ENCODE results near the gene ST8SIA6.
A peak's percentile ranks its signal among the peaks of the same experiment; 100 is the strongest.

Gene ST8SIA6

GRCh38 chr10:17383801-17384555 is 70.4 kb downstream of the ST8SIA6 start:
- TF ChIP-seq CTCF (IDR thresholded peaks at IDR 0.05; ENCODE audit: control insufficient read depth, extremely low read depth, insufficient read depth) = no peak
- DNase-seq (ENCODE audit: low read depth) = no peak
- no peak overlapping the region for H3K4me3 ChIP-seq (ENCODE audit: low read depth, low read length)

DNA sequence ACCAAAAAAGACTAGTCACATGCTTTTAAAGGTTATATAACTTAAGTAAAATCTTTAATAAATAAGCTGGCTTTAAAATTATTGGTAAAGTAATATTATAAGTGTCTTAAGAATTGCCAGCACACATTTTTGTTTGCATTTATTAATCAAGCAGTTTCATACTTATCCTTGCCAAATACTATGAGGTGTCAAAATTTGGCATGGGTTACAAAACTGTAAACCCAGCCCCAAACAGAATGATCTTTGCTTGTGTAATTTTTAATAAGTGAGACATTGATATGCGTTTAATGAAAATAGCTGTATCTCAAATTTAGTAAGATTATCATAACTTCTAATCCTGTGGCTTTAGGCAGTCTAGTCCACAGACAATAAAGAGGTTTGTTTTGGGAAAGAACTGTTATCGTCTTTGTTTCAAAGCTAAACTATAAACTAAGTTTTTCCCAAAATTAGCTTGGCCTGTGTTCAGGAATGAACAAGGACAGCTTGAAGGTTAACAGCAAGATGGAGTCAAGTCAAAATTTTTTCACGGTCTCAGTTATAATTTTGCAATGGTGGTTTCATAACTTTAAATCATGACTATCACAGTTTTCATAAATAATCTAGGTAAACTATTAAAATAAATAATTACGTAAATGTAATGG is 72.8 kb downstream of the ST8SIA6 start:
- TF ChIP-seq CTCF (IDR thresholded peaks at IDR 0.05; ENCODE audit: control insufficient read depth, extremely low read depth, insufficient read depth) = no peak
- no peak for DNase-seq (ENCODE audit: low read depth)

DNA sequence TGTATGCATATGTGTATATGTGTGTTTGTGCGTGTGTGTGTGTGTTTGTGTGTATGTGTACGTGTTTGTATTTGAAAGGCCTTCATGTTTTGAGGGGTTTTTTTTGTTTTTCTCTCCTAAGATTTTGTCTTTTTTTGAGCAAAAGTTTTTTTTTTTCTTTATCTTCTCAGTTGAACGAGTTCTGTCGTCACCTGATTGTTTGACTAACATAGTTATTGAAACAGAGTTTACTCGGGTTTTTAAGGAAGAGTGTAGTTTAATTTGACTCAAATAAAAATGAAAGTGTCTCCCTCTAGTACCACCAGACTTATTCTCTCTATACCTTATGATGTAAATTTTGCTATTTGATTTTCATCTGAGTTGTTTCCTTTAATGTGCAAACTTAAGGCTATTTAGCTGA is 73.5 kb downstream of the ST8SIA6 start:
- no peak overlapping the region for H3K4me3 ChIP-seq (ENCODE audit: low read depth, low read length)
- no peak for DNase-seq (ENCODE audit: low read depth)
- no peak for TF ChIP-seq CTCF (IDR thresholded peaks at IDR 0.05; ENCODE audit: control insufficient read depth, extremely low read depth, insufficient read depth)

More for the DNA sequence above, 72.8 kb downstream of the ST8SIA6 start:
- no peak overlapping the region for H3K4me3 ChIP-seq (ENCODE audit: low read depth, low read length)

DNA sequence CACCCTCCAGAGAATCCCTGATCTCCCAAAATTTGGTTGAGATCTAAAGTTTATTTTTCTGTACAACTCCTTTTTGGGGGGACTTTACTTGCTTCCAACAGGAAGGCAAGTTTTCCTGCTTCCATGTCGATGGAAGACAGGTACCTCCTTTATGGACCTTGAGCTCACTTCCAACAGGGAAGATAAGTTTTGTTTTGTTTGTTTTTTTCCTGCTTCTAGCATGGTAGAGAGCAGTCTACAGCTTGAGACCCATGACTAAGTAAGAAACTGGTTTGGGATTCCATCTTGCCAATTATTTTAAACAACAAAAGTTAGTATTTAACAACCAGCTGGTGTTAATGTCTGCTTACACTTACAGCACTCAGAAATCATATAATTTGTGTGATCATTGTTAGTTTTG is 74.4 kb downstream of the ST8SIA6 start:
- H3K4me3 ChIP-seq (ENCODE audit: low read depth, low read length) = no peak overlapping the region
- TF ChIP-seq CTCF (IDR thresholded peaks at IDR 0.05; ENCODE audit: control insufficient read depth, extremely low read depth, insufficient read depth) = no peak
- no peak for DNase-seq (ENCODE audit: low read depth)

DNA sequence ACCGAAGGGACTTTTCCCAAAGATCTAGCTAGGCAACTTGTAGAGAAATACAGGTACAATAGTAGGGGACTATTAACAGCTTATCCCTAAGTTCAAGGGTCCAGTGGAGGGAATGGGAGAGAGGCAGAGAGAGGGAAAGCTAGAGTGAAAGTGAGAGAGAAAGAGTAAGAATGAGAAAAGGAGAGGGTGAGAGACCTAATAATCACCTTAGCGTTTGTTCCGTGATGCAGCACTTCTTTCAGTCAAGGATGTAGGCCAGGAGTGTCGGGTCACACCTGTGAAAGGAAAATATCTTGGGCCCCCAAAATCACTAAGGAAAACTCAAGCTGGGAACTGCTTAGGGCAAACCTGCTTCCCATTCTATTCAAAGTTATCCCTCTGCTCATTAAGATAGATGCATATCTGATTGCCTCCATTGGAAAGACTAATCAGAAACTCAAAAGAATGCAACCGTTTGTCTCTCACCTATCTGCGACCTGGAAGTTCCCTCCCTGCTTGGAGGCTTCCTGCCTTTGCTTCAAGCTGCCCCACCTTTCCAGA is 75.2 kb downstream of the ST8SIA6 start:
- H3K4me3 ChIP-seq (ENCODE audit: low read depth, low read length) = no peak overlapping the region
- no peak for DNase-seq (ENCODE audit: low read depth)
- TF ChIP-seq CTCF (IDR thresholded peaks at IDR 0.05; ENCODE audit: control insufficient read depth, extremely low read depth, insufficient read depth) = no peak

DNA sequence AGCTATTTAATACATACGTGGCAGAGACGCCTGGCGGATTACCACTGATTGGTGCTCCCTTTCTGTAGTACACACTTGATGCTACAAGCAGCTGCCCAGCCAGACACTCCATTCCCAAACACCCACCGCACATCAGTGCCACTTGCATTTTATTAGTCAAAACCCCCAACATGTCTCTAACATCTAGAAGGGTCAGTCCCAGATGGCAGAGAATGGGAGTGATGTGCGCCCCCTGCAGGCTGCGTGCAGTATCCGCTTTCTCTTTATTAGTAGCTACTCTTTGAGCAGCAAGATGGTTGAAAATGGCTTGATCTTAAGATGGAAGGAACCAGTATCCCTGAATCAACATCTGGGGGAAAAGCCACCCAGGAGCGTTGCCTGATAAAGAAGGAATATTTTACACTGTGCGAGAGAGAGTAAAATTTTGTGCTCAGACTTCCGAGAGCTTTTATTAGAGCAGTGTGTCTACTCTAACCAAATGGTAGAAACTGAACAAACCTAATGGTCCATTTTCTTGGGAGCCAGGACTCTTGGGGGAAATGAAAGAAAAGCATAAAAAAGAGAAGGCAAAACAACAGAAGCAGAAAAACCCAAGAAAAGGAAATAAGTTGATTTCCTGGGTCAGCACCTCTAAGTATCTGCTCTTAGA is 78.3 kb downstream of the ST8SIA6 start:
- peak; percentile 37 for TF ChIP-seq CTCF (IDR thresholded peaks at IDR 0.05; ENCODE audit: control insufficient read depth, extremely low read depth, insufficient read depth)
- no peak overlapping the region for H3K4me3 ChIP-seq (ENCODE audit: low read depth, low read length)
- DNase-seq (ENCODE audit: low read depth) = no peak

Data from LNCaP clone FGC (cell line).